ENCODE results near the gene ACOT11.
"Not testable (repeated sequence)": the region's sequence is repeated elsewhere in the genome, so short reads cannot be mapped to it uniquely, and the experiment has no call there.

The ACOT11 gene

DNA sequence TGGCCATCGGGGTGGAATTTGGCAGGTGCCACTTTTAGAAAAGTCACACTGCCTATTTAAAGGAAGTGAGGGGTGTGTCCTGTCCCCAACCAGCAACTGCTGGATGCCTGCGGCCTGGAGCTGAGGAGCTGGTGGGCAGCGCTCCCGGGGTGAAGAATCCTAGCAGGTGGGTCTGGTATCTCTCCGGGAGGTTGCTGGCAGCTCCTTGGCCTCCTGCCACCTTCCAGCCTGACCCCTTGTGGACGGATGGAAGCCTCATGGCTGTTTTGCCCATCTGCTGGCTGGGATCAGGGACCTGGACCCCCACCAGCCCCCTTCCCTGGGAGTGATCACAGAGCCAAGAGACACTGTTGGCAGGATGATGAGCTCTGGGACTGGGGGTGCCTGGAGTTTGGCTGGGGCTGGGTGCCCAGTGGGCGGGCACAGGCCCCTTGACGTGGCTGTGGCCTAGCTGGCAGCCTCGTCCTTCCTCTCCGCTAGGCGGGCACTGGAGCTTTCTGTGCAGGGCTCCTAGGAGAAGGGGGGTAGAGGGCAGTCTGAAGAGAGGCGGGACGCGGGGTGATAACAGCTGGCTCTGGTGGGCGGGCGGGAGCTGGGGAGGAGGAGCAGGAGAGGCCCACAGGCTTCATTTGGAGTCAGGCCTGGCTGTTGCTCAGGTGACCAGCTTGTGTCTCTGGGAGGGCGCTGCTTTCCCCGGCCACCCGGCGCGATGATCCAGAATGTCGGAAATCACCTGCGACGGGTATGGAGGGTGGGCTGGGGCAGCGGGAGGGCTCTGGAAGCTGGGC is at the start of gene ACOT11:
Gene ACOT11 (plus strand): TSS at position 628 of the 788 bp plus-strand sequence. CDS start 82 bp downstream, at position 710.
- no peak for DNase-seq (ENCODE audit: low read depth in 2 of 2)

DNA sequence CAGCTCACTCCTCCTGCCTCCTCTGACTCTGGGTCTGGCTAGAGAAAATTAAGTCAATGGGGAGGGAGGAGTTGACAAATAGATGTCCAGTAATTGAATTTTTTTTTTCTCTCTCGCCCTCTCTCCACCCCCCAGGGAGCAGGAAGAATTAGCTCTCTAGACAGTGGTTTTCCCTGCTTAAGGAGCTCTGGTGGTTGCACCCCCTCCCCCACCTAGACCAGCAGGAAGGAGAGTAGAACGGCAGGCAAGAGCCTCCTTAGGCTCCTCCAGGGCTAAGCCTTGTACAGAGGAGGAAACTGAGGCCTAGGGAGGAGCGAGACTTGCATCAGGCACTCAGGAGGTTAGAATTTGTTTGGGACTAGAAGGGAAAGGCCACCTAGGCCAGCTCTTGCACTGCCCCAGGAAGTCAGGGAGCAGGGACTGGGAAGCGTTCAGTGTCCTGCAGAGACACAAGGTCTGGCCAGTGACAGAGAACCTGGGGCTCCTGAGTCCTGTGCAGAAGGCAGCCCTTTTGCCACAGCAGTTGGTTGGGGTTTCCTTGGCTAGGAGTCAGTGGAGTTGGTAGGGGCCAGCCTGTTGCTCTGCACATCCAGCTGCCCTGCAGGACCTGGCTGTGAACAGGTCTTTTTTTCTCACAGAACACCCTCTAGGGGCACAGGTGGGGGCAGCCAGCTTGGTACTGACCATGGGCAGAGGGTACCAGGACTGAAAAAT is 49.5 kb upstream of the ACOT11 start:
- no peak for DNase-seq (ENCODE audit: low read depth in 2 of 2)

DNA sequence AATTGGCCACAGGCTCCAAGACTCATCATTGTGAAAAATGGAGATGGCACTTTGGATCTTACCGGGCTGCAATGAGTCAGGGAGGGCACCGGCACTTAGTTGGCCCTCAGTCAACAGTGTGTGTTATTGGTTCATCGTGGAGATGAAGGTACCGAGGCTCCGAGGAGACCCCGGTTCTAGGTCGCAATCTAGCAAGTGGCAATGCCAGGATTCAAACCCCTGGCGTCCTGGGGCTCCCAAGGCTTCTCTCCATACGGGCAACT is 49.0 kb upstream of the ACOT11 start:
- DNase-seq (ENCODE audit: low read depth in 2 of 2) = no peak

GRCh38 chr1:54499360-54500106 is 48.5 kb upstream of the ACOT11 start:
- DNase-seq (ENCODE audit: low read depth in 2 of 2) = no peak

DNA sequence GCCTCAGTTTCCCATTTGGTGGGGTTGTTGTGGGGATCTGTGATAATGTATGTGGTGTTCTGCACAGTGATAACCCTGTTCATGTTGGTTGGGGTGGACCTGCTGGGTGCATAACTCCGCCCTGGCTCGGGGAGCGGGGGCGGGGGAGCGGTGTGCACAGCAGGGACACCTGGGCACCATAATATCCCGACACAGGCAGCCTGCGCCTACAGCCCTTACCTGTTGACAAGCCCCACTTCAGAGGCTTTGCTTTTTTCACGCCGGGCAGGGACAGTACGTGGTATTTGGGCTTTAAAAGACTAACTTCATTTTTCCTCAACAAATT is 48.0 kb upstream of the ACOT11 start:
- no peak for DNase-seq (ENCODE audit: low read depth in 2 of 2)

GRCh38 chr1:54501849-54502248 is 46.2 kb upstream of the ACOT11 start:
- DNase-seq (ENCODE audit: low read depth in 2 of 2) = no peak

GRCh38 chr1:54502342-54502741 is 45.7 kb upstream of the ACOT11 start:
- no peak for DNase-seq (ENCODE audit: low read depth in 2 of 2)

DNA sequence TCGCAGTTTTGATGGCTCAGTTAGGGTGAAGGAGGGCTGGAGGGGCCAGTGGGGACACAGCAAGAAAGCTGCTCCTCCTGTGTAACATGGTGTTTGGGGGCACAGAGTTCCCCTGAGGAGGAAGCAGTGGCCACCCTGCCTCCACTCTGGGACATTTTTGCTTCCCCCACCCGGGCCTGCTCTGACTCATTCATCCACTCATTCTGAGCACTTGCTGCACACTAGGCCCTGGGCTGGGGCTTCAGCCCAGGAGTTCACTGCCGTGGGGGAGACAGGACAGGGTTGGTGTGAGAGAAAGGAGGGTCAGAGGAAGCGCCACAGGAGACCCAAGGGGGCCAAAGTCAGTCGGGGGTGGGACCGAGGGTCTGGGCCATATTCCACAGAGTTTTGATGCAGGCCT is 41.4 kb upstream of the ACOT11 start:
- no peak for DNase-seq (ENCODE audit: low read depth in 2 of 2)

GRCh38 chr1:54507033-54507870 is 40.8 kb upstream of the ACOT11 start:
- DNase-seq (ENCODE audit: low read depth in 2 of 2) = no peak

- DNase-seq (ENCODE audit: low read depth in 2 of 2) = no peak
Observed at GRCh38 chr1:54510715-54511270, 37.2 kb upstream of the ACOT11 start.

- DNase-seq (ENCODE audit: low read depth in 2 of 2) = not testable (repeated sequence)
Observed at GRCh38 chr1:54513921-54514580, 34.0 kb upstream of the ACOT11 start.

DNA sequence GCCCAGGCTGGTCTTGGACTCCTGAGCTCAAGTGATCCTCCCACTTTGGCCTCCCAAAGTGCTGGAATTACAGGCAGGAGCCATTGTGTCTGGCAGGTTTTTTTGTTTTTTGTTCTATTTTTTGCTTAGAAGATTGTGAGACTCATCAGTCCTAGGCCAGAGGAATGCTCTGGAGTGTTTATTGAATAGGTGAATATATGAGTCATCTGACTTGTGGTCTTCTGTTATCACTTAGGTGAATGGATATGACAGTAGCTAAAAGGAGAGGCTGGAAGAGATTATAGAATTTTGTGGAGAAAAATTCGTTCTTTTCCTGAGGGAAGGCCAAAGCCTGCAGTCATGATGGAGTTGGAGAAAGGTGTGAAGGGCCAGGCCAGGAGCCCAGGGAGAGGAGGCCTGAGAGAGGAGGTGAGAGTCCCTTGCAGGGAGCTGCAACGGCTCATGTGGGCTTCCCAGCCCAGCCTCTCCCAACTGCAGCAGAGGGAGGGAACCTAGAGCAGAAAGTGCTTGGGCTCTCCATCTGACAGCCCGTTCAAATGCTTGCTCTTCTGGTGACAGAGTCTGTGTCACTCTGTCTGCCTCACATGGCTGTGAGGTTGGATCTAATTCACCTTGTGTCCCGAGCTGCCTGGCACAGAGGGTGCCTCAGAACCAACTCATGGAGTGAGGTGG is 31.6 kb upstream of the ACOT11 start:
- DNase-seq (ENCODE audit: low read depth in 2 of 2) = no peak

- no peak for DNase-seq (ENCODE audit: low read depth in 2 of 2)
Observed at GRCh38 chr1:54517496-54517895, 30.5 kb upstream of the ACOT11 start.

GRCh38 chr1:54518489-54518888 is 29.5 kb upstream of the ACOT11 start:
- no peak for DNase-seq (ENCODE audit: low read depth in 2 of 2)

DNA sequence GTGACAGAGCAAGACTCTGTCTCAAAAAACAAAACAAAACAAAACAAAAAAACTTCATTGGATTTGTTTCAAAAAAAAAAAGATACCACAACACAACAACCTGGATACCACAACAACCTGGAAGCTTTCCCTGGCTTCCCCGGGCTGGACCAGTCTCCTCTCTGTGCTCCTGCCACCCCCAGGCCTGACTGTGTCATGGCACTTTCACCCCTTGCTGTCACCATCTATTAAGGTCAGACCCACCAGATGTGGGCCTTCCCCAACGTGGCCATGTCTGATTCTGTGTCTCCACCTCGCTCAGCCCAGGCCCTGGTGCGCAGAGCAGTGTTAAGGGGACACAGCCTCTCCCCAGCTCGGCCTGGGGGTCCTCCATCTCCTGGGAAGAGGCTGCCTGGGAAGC is 28.3 kb upstream of the ACOT11 start:
- no peak for DNase-seq (ENCODE audit: low read depth in 2 of 2)

GRCh38 chr1:54520631-54521321 is 27.3 kb upstream of the ACOT11 start:
- DNase-seq (ENCODE audit: low read depth in 2 of 2) = no peak

DNA sequence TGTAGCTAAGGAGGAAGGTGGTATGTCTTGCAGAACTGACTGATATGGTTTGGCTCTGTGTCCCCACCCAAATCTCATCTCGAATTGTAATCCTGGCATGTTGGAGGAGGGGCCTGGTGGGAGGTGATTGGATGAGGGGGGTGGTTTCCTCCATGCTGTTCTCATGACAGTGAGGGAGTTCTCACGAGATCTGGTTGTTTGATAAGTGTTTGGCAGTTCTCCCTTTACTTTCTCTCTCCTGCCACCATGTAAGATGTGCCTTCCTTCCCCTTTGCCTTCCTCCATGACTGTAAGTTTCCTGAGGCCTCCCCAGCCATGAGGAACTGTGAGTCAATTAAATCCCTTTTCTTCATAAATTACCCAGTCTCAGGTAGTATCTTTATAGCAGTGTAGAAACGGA is 21.5 kb upstream of the ACOT11 start:
- DNase-seq (ENCODE audit: low read depth in 2 of 2) = not testable (repeated sequence)

DNA sequence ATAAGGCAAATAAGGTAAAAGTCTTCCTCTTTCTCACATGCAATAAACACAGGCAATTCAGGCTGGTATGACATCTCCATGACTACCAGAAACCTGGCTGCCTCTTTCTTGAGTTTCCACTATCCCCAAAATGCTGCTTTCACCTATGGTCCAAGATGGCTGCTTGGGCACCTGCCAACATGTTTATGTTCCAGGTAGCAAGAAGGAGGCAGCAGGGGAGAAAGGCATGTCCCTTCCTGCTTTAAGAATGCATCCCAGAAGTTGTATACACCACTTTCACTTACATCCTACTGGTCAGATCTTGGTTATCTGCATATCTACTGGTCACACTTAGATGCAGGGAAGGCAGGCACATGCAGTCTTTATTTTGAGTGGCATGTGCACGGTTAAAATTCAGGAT is 19.4 kb upstream of the ACOT11 start:
- no peak for DNase-seq (ENCODE audit: low read depth in 2 of 2)

- no peak for DNase-seq (ENCODE audit: low read depth in 2 of 2)
Observed at GRCh38 chr1:54532033-54532432, 16.0 kb upstream of the ACOT11 start.

- DNase-seq (ENCODE audit: low read depth in 2 of 2) = not testable (repeated sequence)
Observed at GRCh38 chr1:54536656-54537055, 11.4 kb upstream of the ACOT11 start.

Measured in stimulated activated CD8-positive, alpha-beta memory T cell treated with anti-CD3 and anti-CD28 coated beads, Interleukin-7, amount 100 ng/mL, for 4 hours (primary cell).